Measurements from ENCODE around the gene UBE2F. TPM values are rescaled to one million over a fixed set of nuclear protein-coding genes. Genes with fewer than 3 reads are reported as not detected.

The UBE2F gene
- total and polyA plus RNA-seq, 2 of the 13 experiments (the other 11 are each of a cell fraction or from before 2014, with no cell fraction given) = 35.4 to 73.1 TPM

DNA sequence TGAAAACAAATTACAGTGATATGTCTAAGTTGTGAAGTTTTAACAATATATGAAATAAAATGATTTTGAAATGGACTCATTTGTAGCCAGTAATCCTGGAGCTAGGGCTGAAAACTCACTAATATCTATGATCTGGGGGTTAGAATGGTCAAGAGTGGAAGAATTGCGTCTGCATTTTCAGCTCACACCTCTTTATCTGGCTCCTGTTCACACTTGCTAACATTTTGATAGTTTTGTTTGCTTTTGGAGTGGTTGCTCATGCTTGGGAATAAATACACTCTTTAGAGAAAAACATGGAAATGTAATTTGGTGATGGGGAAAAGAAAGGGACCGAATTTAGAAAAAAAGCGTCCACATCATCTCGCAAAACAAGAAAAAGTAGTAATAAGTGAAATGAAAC, 30.7 kb downstream of the UBE2F start:
- no peak overlapping the region for H3K9ac ChIP-seq (ENCODE audit: insufficient read depth, low read depth, low read length)
- TF ChIP-seq, protein P1, sequence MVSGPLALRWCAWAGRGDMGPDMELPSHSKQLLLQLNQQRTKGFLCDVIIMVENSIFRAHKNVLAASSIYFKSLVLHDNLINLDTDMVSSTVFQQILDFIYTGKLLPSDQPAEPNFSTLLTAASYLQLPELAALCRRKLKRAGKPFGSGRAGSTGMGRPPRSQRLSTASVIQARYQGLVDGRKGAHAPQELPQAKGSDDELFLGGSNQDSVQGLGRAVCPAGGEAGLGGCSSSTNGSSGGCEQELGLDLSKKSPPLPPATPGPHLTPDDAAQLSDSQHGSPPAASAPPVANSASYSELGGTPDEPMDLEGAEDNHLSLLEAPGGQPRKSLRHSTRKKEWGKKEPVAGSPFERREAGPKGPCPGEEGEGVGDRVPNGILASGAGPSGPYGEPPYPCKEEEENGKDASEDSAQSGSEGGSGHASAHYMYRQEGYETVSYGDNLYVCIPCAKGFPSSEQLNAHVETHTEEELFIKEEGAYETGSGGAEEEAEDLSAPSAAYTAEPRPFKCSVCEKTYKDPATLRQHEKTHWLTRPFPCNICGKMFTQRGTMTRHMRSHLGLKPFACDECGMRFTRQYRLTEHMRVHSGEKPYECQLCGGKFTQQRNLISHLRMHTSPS (CRISPR knock-in tag; IDR thresholded peaks at IDR 0.05; ENCODE audit: low read depth) = no peak
- TF ChIP-seq ZNF678 (CRISPR knock-in tag; IDR thresholded peaks at IDR 0.05) (no peak), ZNF264 (CRISPR knock-in tag; IDR thresholded peaks at IDR 0.05) (no peak), EEA1 (CRISPR knock-in tag; IDR thresholded peaks at IDR 0.05; ENCODE audit: borderline replicate concordance) (no peak), TP53 (CRISPR knock-in tag; conservative IDR thresholded peaks at IDR 0.05) (no peak), EHMT2 (IDR thresholded peaks at IDR 0.05; ENCODE audit: borderline replicate concordance, low read depth, low read length) (no peak), HNRNPLL (IDR thresholded peaks at IDR 0.05; ENCODE audit: low read depth, low read length, poor library complexity, severe bottlenecking) (no peak), SP4 (CRISPR knock-in tag; IDR thresholded peaks at IDR 0.05) (no peak)
- TF ChIP-seq, protein P2, sequence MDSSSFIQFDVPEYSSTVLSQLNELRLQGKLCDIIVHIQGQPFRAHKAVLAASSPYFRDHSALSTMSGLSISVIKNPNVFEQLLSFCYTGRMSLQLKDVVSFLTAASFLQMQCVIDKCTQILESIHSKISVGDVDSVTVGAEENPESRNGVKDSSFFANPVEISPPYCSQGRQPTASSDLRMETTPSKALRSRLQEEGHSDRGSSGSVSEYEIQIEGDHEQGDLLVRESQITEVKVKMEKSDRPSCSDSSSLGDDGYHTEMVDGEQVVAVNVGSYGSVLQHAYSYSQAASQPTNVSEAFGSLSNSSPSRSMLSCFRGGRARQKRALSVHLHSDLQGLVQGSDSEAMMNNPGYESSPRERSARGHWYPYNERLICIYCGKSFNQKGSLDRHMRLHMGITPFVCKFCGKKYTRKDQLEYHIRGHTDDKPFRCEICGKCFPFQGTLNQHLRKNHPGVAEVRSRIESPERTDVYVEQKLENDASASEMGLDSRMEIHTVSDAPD (CRISPR knock-in tag; IDR thresholded peaks at IDR 0.05) = no peak
- TF ChIP-seq, protein P3, sequence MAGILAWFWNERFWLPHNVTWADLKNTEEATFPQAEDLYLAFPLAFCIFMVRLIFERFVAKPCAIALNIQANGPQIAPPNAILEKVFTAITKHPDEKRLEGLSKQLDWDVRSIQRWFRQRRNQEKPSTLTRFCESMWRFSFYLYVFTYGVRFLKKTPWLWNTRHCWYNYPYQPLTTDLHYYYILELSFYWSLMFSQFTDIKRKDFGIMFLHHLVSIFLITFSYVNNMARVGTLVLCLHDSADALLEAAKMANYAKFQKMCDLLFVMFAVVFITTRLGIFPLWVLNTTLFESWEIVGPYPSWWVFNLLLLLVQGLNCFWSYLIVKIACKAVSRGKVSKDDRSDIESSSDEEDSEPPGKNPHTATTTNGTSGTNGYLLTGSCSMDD (CRISPR knock-in tag; IDR thresholded peaks at IDR 0.05) = no peak
- TF ChIP-seq, protein P4, sequence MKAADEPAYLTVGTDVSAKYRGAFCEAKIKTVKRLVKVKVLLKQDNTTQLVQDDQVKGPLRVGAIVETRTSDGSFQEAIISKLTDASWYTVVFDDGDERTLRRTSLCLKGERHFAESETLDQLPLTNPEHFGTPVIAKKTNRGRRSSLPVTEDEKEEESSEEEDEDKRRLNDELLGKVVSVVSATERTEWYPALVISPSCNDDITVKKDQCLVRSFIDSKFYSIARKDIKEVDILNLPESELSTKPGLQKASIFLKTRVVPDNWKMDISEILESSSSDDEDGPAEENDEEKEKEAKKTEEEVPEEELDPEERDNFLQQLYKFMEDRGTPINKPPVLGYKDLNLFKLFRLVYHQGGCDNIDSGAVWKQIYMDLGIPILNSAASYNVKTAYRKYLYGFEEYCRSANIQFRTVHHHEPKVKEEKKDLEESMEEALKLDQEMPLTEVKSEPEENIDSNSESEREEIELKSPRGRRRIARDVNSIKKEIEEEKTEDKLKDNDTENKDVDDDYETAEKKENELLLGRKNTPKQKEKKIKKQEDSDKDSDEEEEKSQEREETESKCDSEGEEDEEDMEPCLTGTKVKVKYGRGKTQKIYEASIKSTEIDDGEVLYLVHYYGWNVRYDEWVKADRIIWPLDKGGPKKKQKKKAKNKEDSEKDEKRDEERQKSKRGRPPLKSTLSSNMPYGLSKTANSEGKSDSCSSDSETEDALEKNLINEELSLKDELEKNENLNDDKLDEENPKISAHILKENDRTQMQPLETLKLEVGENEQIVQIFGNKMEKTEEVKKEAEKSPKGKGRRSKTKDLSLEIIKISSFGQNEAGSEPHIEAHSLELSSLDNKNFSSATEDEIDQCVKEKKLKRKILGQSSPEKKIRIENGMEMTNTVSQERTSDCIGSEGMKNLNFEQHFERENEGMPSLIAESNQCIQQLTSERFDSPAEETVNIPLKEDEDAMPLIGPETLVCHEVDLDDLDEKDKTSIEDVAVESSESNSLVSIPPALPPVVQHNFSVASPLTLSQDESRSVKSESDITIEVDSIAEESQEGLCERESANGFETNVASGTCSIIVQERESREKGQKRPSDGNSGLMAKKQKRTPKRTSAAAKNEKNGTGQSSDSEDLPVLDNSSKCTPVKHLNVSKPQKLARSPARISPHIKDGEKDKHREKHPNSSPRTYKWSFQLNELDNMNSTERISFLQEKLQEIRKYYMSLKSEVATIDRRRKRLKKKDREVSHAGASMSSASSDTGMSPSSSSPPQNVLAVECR (CRISPR knock-in tag; IDR thresholded peaks at IDR 0.05; ENCODE audit: borderline replicate concordance) = no peak
- TF ChIP-seq, protein P5, sequence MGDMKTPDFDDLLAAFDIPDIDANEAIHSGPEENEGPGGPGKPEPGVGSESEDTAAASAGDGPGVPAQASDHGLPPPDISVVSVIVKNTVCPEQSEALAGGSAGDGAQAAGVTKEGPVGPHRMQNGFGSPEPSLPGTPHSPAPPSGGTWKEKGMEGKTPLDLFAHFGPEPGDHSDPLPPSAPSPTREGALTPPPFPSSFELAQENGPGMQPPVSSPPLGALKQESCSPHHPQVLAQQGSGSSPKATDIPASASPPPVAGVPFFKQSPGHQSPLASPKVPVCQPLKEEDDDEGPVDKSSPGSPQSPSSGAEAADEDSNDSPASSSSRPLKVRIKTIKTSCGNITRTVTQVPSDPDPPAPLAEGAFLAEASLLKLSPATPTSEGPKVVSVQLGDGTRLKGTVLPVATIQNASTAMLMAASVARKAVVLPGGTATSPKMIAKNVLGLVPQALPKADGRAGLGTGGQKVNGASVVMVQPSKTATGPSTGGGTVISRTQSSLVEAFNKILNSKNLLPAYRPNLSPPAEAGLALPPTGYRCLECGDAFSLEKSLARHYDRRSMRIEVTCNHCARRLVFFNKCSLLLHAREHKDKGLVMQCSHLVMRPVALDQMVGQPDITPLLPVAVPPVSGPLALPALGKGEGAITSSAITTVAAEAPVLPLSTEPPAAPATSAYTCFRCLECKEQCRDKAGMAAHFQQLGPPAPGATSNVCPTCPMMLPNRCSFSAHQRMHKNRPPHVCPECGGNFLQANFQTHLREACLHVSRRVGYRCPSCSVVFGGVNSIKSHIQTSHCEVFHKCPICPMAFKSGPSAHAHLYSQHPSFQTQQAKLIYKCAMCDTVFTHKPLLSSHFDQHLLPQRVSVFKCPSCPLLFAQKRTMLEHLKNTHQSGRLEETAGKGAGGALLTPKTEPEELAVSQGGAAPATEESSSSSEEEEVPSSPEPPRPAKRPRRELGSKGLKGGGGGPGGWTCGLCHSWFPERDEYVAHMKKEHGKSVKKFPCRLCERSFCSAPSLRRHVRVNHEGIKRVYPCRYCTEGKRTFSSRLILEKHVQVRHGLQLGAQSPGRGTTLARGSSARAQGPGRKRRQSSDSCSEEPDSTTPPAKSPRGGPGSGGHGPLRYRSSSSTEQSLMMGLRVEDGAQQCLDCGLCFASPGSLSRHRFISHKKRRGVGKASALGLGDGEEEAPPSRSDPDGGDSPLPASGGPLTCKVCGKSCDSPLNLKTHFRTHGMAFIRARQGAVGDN (CRISPR knock-in tag; IDR thresholded peaks at IDR 0.05) = no peak
- H2AFZ ChIP-seq (ENCODE audit: low read length) = no peak overlapping the region
- H3K36me3 ChIP-seq (replicated peaks in 1 of 2; ENCODE audit: control insufficient read depth in 1 of 2, insufficient read depth in 2 of 2, low read length in 2 of 2) = peaks cover 4 to 36% of the 10 kb centered on the region in 2 experiments; a peak in 4 of 5 replicates
- no peak overlapping the region for H3K4me3 ChIP-seq (replicated peaks in 1 of 3; ENCODE audit: insufficient read depth in 1 of 3, low read depth in 2 of 3, low read length in 3 of 3)
- ATAC-seq = no peak
- H3K27me3 ChIP-seq (ENCODE audit: control insufficient read depth in 1 of 2, insufficient read depth in 2 of 2, low read length in 2 of 2) = no peaks in the 10 kb centered on the region
- CTCF ChIA-PET (ENCODE audit: low intra/inter-chr PET ratio, low total read pairs) = no interaction called here
- no peaks in the 10 kb centered on the region for H3K9me3 ChIP-seq (ENCODE audit: low read length)
- in situ Hi-C loops (cut with HindIII; ENCODE audit: extremely low pct_ligation_motif_present, low pct_unique_long_range_greater_than_20kb) = no loop called here
- WGBS (ENCODE audit: low lambda C conversion rate) = 73% methylated on average over 4 of the region's 4 CpGs
- POLR2A ChIA-PET = no interaction called here
- FAIRE-seq = no peak
- no peaks in the 10 kb centered on the region for H4K20me1 ChIP-seq (ENCODE audit: insufficient read depth, low read length)
- no peak overlapping the region for H3K27ac ChIP-seq (ENCODE audit: extremely low read length, insufficient read depth, low read length)
- no TSS peak for BruUV-seq (replicated peaks)
- intact Hi-C loops (cut with micrococcal nuclease; ENCODE audit: unreplicated experiment) = no loop called here
- H3K4me2 ChIP-seq (ENCODE audit: low read depth, low read length) = no peak overlapping the region
- DNase-seq (ENCODE audit: low spot score) = no peak
- H3K4me1 ChIP-seq (ENCODE audit: insufficient read depth, low read length) = no peaks in the 10 kb centered on the region
- no peaks in the 10 kb centered on the region for H3K79me2 ChIP-seq (ENCODE audit: insufficient read depth, low read length)
